ENCODE results near the gene CEP55.

Gene CEP55

DNA sequence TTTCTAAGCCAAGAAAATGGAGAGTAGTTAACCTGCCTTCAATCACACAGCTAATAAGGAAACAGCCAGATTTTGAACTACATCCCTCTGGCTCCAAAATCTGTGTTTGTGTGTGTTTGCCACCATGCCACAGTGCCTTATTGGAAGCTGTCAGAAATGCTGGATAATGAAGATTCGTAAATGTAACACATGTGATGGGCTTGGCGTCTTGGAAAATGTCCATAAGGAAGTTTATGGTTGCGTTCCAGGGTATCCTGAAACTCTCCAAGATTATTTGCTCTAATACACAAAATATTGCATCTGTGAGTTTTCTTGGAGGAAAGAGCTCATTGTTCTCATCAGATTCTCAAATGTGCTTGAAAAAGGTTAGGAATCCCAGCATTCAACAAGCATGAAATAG lies 36.9 kb upstream of the CEP55 start:
- Histone ChIP-seq H2AFZ (ENCODE audit: low read length) (no peak overlapping the region), H3K9me2 (ENCODE audit: low read depth, low read length) (no peaks in the 10 kb centered on the region), H3F3A (ENCODE audit: insufficient read depth, low read length) (no peaks in the 10 kb centered on the region), H3K4me2 (ENCODE audit: low read length) (no peak overlapping the region), H3K36me3 (ENCODE audit: insufficient read depth, low read length) (no peaks in the 10 kb centered on the region), H3K79me2 (ENCODE audit: insufficient read depth, low read length) (no peaks in the 10 kb centered on the region), H3K27ac (ENCODE audit: low read depth, low read length, poor library complexity, severe bottlenecking) (no peak overlapping the region), H3K9me3 (ENCODE audit: low read length) (no peaks in the 10 kb centered on the region), H3K4me3 (ENCODE audit: low read depth, low read length, poor library complexity, severe bottlenecking) (no peak overlapping the region), H3K9ac (ENCODE audit: low read length) (no peak overlapping the region), H3K4me1 (ENCODE audit: insufficient read depth, low read length, severe bottlenecking) (no peaks in the 10 kb centered on the region), H3K27me3 (ENCODE audit: insufficient read depth, low read length) (no peaks in the 10 kb centered on the region), H4K20me1 (ENCODE audit: insufficient read depth, low read length) (no peaks in the 10 kb centered on the region)
- no peak for TF ChIP-seq EZH2 (IDR thresholded peaks at IDR 0.05; ENCODE audit: borderline replicate concordance, low read length)
- TF ChIP-seq, protein P1, sequence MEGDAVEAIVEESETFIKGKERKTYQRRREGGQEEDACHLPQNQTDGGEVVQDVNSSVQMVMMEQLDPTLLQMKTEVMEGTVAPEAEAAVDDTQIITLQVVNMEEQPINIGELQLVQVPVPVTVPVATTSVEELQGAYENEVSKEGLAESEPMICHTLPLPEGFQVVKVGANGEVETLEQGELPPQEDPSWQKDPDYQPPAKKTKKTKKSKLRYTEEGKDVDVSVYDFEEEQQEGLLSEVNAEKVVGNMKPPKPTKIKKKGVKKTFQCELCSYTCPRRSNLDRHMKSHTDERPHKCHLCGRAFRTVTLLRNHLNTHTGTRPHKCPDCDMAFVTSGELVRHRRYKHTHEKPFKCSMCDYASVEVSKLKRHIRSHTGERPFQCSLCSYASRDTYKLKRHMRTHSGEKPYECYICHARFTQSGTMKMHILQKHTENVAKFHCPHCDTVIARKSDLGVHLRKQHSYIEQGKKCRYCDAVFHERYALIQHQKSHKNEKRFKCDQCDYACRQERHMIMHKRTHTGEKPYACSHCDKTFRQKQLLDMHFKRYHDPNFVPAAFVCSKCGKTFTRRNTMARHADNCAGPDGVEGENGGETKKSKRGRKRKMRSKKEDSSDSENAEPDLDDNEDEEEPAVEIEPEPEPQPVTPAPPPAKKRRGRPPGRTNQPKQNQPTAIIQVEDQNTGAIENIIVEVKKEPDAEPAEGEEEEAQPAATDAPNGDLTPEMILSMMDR (IDR thresholded peaks at IDR 0.05; ENCODE audit: low read length): no peak

DNA sequence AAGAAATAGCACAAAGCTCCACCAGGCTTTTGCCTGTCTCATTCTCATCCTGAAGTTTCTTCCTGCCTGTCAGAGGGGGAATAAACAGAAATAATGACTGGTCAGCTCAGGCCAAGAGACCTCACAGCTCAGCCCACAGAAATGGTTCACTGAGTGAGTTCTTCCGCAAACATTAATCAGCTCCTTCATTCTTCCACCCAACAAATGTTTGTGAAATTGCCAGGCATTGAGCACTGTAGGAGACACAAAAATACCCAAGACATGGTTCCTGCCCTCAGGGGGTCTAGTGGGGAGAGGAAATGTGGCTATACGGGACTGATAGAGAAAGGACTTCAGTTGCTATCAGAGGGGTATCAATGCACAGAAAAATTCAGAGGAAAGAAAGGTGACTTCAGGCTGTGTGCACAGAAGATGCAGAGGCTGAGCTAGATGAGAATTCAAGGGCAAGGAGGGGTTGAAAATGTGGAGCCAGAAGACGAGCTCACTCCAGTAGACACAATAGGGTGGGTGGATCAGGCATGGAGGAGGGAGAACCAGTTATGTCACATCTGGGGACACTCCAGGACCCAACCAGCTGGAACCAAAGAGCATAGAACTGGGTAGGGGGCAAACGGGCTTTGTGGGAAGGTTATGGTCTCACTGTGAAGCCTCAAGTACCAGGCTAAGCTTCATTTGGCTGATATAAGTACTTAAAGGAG lies 35.2 kb upstream of the CEP55 start:
- no peak overlapping the region for H3K9ac ChIP-seq (ENCODE audit: low read length)
- no peak overlapping the region for H3K4me3 ChIP-seq (ENCODE audit: low read depth, low read length, poor library complexity, severe bottlenecking)
- no peaks in the 10 kb centered on the region for H3F3A ChIP-seq (ENCODE audit: insufficient read depth, low read length)
- no peaks in the 10 kb centered on the region for H3K36me3 ChIP-seq (ENCODE audit: insufficient read depth, low read length)
- H3K9me2 ChIP-seq (ENCODE audit: low read depth, low read length): no peaks in the 10 kb centered on the region
- no peaks in the 10 kb centered on the region for H3K27me3 ChIP-seq (ENCODE audit: insufficient read depth, low read length)
- H3K9me3 ChIP-seq (ENCODE audit: low read length): no peaks in the 10 kb centered on the region
- no peaks in the 10 kb centered on the region for H3K79me2 ChIP-seq (ENCODE audit: insufficient read depth, low read length)
- TF ChIP-seq EZH2 (IDR thresholded peaks at IDR 0.05; ENCODE audit: borderline replicate concordance, low read length): no peak
- TF ChIP-seq, protein P1 (IDR thresholded peaks at IDR 0.05; ENCODE audit: low read length): no peak
- no peak overlapping the region for H3K4me2 ChIP-seq (ENCODE audit: low read length)
- no peaks in the 10 kb centered on the region for H3K4me1 ChIP-seq (ENCODE audit: insufficient read depth, low read length, severe bottlenecking)
- H4K20me1 ChIP-seq (ENCODE audit: insufficient read depth, low read length): no peaks in the 10 kb centered on the region
- H2AFZ ChIP-seq (ENCODE audit: low read length): no peak overlapping the region
- H3K27ac ChIP-seq (ENCODE audit: low read depth, low read length, poor library complexity, severe bottlenecking): no peak overlapping the region

DNA sequence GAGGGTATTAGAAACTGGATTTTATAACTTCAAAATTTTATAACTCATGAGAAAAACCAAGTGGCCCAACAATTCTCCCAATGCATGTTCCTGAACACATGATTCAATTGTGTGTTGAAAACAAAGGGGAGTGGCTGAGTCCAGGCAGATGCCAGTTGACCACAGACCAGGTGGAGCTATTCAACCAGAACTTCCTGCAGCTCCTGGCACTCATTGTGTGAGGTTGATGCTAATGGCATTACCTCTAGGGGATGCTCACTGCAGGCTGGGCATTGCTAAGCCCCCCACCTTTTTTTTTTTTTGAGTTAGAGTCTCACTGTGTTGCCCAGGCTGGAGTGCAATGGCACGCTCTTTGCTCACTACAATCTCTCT lies 34.6 kb upstream of the CEP55 start:
- no peak overlapping the region for H3K4me3 ChIP-seq (ENCODE audit: low read depth, low read length, poor library complexity, severe bottlenecking)
- H3K9ac ChIP-seq (ENCODE audit: low read length): no peak overlapping the region
- no peaks in the 10 kb centered on the region for H3F3A ChIP-seq (ENCODE audit: insufficient read depth, low read length)
- H3K27ac ChIP-seq (ENCODE audit: low read depth, low read length, poor library complexity, severe bottlenecking): no peak overlapping the region
- TF ChIP-seq EZH2 (IDR thresholded peaks at IDR 0.05; ENCODE audit: borderline replicate concordance, low read length): no peak
- TF ChIP-seq, protein P1 (IDR thresholded peaks at IDR 0.05; ENCODE audit: low read length): no peak
- no peak overlapping the region for H2AFZ ChIP-seq (ENCODE audit: low read length)
- no peaks in the 10 kb centered on the region for H3K9me3 ChIP-seq (ENCODE audit: low read length)
- H4K20me1 ChIP-seq (ENCODE audit: insufficient read depth, low read length): no peaks in the 10 kb centered on the region
- H3K36me3 ChIP-seq (ENCODE audit: insufficient read depth, low read length): no peaks in the 10 kb centered on the region
- no peaks in the 10 kb centered on the region for H3K79me2 ChIP-seq (ENCODE audit: insufficient read depth, low read length)
- no peaks in the 10 kb centered on the region for H3K27me3 ChIP-seq (ENCODE audit: insufficient read depth, low read length)
- no peak overlapping the region for H3K4me2 ChIP-seq (ENCODE audit: low read length)
- no peaks in the 10 kb centered on the region for H3K9me2 ChIP-seq (ENCODE audit: low read depth, low read length)
- no peaks in the 10 kb centered on the region for H3K4me1 ChIP-seq (ENCODE audit: insufficient read depth, low read length, severe bottlenecking)

Data from OCI-LY1 (cell line).